HUDEP-2 (cell line): Measurements from ENCODE around the gene ADD2.
"Not testable (repeated sequence)": the region's sequence is repeated elsewhere in the genome, so short reads cannot be mapped to it uniquely, and the experiment has no call there.

ENCODE experiments used
- DNase-seq, 76 experiments: peaks; one replicate each; lab custom pipeline; 2025; ENCODE audit not compliant: unreplicated experiment in 76 of 76; lab: John Stamatoyannopoulos, UW

Gene ADD2

GRCh38 chr2:70753902-70754301 is 14.1 kb downstream of the ADD2 start:
- DNase-seq = no peak

- no peak for DNase-seq
These were observed 15.0 kb downstream of the ADD2 start for GRCh38 chr2:70753031-70753430.

GRCh38 chr2:70752396-70752795 is 15.6 kb downstream of the ADD2 start:
- no peak for DNase-seq

- peak in 7 of 76 experiments; percentile 6 to 21 (median 14) for DNase-seq
These were observed 16.1 kb downstream of the ADD2 start for GRCh38 chr2:70751881-70752280.

- DNase-seq = no peak
These were observed 17.7 kb downstream of the ADD2 start for GRCh38 chr2:70750320-70750719.

DNA sequence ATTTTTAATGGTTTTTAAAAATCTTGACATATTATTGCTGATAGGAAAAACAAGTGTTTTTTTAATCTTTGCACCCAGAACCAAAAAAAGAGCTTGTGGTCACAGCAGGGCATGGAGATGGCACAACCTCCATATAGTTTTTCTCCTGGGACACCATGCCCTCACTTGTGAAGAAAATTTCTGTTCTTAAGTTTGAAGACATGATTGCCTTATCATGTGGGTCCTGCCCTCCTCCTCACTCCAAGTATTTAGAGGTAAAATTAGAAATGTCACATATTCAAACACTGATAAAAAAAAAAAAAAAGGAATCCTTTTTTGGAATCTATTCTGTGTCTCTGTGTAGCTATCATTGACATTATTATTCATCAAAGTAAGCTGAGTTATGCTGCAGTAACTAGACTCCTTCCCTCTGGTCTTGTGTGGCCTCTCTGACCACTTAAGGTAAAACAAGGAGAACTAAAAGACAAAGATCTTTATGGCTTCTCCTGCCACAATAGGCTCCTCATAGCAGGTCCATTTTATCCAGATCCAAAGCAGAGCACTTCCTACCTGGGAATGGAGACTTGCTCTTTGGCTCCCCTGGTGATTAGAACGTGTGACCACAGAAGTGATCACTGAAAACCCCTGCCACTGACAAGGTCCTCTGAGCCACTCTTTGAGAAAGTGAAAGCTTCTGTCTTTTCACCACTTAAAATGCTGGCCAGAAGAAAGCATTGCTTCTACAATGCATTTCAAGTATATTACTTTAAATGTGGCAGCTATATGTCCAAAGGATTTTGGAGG is 19.8 kb downstream of the ADD2 start:
- peak in 2 of 76 experiments; percentile 3 to 5 for DNase-seq

DNA sequence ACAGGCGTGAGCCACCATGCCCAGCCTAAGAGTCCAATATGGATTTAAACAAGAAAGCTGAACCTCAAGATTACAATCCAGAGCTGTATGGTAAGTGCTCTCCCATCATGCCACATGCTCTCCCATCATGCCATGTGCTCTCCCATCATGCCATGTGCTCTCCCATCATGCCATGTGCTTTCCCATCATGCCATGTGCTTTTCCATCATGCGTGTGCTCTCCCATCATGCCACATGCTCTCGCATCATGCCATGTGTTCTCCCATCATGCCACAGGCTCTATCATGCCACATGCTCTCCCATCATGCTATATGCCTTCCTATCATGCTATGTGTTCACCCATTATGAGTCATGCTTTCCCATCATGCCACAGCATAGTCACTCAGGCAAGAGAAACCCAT is 20.7 kb downstream of the ADD2 start:
- no peak for DNase-seq

- DNase-seq = no peak
These were observed 21.7 kb downstream of the ADD2 start for GRCh38 chr2:70746094-70746974.

DNA sequence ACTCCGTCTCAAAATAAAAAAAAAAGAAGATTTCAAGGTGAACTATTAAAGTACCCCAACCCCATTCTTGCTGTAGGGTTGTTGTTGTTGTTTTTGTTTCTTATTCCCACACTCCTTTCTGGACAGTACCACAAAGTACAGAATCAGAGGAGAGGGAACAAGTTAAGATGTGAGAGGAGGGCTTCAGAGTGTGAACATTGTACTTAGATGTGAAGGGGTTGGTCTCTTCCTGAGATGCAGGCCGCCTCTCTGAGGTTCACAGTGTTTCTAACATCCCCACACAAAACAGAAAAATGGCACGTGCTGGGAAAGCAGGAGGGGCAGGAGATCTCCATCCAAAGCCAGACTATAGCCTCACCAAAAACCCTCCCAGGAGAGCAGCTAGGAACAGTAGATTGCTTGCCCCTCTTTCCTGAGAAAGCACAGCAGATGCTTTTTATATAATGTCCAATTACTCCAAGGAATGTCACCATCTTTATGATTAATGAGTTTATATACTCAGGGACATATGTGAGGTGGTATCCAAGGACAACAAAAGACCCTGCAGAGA is 22.6 kb downstream of the ADD2 start:
- DNase-seq = no peak

- no peak for DNase-seq
These were observed 23.6 kb downstream of the ADD2 start for GRCh38 chr2:70744397-70744796.

DNA sequence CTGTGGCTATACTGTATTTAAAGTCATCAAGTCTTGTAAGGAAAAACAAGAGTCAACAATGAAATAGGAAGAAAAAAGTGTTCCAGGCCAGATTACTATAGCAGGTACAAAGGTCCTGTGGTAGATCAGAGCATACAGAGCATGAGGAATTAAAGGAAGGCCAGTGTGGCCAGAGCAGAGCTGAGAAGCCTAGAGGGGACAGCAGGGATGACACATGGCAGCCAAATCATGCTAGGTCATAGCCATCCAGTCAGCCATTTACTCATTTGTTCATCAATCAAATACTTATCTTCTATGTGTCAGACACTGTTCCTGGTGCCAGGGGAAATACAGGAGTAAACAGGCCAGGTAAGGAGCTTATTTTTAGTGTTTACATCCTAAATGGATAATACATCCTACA is 24.3 kb downstream of the ADD2 start:
- DNase-seq = no peak

DNA sequence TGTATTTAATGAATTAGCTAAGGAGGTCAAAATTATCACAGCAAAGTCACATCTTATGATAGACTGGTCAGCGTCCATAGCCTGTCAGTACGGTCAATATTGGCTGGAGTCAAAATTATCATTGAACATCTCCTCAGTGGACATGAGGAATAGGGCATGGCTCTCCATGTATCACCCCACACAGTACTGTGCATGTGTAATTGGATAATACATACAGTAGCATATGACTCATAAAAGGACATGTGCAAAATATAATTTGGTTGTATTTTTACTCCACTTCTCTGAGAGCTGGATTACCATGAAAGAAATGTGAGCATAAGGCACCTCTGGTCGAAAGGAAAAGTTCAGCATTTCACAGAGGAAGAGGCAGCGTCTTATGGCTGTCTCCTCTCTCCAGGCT is 24.9 kb downstream of the ADD2 start:
- no peak for DNase-seq

DNA sequence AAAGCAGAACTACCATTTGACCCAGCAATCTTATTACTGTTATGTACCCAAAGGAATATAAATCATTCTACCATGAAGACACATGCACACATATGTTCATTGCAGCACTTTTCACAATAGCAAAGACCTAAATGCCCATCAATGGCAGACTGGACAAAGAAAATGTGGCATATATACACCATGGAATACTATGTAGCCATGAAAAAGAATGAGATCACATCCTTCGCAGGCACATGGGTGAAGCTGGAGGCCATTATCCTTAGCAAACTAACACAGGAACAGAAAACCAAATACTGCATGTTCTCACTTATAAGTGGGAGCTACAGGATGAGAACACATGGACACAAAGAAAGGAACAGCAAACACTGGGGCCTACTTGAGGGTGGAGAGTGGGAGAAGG is 28.5 kb downstream of the ADD2 start:
- not testable (repeated sequence) for DNase-seq

DNA sequence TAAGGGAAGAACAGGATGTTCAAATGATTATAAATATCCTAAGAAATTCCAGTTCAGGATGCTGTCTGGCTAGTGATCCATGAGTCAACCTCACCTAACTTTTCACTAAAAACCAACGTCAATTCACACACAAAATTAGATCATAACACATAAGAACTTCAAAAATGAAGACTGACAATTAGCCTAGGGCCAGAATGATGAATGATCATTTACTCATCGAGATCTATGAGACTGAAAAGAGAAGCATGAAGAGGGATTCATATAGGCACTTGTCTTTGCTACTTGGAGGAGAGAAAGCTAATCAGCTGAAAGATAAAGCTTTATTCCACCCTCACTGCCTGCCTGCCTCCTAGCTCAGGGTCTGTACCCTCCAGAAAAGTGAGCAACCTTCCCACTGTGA is 29.8 kb downstream of the ADD2 start:
- DNase-seq = no peak

GRCh38 chr2:70735071-70735470 is 32.9 kb downstream of the ADD2 start:
- no peak for DNase-seq

- DNase-seq = no peak
These were observed 34.3 kb downstream of the ADD2 start for GRCh38 chr2:70733646-70734180.

DNA sequence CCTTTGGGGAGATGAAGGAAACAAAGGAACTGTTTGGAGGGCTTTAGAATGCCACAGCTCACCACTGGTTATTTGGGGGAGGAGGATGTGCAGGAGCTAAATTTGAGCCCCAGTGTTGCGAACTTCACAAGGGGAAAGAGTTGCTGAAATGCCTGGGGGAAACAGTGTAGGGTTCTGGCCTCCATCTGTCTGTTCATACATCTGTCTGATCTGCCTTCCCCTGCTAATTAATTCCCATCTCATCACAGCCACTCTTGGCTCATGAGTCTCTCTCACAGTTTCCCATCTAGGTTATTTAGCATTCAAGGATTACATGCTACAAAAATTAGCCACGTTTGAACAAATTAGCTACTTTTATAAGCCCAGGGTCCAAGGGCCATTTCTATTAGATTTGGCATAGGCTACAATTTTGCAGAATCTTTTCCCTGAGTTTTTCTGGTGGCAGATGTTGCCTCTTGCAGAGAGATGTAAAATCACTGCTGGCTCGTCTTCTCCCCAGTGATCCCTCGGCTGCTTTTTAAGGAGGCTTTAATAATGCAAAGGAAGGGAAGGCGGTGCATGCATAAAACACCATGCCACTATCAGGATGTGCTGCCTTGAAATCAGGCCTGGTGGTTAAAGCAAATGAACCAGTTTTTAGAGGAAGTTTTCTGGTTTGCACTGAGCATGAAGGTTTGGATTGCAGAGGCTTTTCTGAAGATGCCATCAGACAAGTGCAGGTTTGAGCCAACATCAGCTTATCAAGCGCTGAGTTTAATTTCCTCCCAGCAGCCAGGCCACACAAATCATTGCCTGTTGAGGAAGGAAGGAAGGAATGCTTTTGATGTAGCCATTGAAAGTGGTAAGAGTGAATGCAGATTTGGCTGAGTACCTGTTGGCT is 35.0 kb downstream of the ADD2 start:
- DNase-seq = no peak

DNA sequence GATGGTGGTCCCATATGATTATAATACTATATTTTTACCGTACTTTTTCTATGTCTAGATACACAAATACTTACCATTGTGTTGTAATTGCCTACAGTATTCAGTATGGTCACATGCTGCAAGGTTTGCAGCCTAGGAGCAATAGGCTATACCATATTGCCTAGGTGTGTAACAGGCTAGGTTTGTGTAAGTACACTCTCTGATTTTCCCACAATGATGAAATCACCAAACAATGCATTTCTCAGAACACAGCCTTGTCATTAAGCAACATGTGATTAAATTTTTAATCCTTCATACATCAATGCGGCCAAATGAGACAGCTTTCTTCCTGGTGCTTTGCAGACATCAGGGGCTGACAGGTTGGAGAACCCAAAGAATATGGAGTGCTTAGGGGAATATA is 37.3 kb downstream of the ADD2 start:
- DNase-seq = no peak

DNA sequence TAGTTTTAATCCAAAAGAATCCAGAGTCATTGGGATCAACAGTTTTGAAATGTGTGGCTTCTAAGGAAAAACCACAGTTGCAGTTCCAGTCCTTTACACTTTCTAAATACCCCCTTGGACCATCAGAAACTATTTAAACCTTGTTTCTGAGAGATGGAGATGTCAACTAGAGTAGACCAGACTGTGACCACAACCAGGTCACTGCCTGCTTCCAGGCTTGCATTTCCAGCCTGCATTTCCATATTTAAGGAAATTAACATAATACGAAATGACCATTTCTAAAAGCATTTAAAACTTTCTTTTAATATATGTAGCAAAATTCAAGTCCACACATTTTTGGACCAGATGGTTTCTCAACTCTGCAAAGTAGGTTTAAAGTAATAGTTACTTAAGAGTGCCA is 38.4 kb downstream of the ADD2 start:
- DNase-seq = no peak

GRCh38 chr2:70728128-70728527 is 39.9 kb downstream of the ADD2 start:
- DNase-seq = no peak
